GM21390 (cell line): Measurements from ENCODE around the gene NPLOC4.
"Not testable (repeated sequence)": the region's sequence is repeated elsewhere in the genome, so short reads cannot be mapped to it uniquely, and the experiment has no call there.

ENCODE experiments used
- ATAC-seq: cut with Tn5 transposase; IDR thresholded peaks from one replicate; pipeline ENCODE4 v1.9.1; 2021; ENCODE audit not compliant: unreplicated experiment

The NPLOC4 gene

DNA sequence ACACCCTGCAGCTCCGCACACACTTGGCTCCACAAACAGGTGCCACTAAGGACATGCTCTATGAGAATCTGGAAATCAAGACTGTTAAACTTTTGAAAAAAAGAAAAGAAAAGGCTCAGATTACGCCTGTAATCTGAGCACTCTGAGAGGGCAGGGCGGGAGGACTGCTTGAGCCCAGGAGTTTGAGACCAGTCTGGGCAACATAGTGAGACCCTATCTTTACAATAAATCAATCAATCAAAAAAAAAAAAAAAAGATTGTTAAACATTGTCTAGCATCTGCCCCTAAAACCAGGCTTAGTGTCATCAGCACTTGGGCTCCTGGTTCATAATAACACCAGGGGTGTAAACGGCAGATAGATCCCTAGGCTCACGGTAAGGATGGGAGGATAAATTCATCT, 47.3 kb downstream of the NPLOC4 start:
- no peak for ATAC-seq

DNA sequence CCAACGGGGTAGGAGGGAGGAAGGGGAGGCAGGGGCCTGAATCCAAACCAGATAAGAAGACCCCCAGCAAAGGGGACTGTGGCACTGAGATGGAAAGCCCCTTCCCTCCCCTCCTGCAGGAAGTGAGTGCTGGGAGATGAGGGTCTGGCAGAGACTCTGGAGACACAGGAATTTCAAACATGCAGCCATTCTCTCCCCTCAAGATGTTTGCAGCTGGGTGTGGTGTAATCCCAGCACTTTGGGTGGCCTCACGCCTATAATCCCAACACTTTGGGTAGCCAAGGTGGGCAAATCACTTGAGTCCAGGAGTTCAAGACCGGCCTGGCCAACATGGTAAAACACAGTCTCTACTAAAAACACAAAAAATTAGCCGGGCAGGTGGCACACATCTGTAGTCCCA, 50.8 kb downstream of the NPLOC4 start:
- no peak for ATAC-seq

- ATAC-seq, result not testable (repeated sequence)
Observed at GRCh38 chr17:81584771-81585170, 52.1 kb downstream of the NPLOC4 start.

DNA sequence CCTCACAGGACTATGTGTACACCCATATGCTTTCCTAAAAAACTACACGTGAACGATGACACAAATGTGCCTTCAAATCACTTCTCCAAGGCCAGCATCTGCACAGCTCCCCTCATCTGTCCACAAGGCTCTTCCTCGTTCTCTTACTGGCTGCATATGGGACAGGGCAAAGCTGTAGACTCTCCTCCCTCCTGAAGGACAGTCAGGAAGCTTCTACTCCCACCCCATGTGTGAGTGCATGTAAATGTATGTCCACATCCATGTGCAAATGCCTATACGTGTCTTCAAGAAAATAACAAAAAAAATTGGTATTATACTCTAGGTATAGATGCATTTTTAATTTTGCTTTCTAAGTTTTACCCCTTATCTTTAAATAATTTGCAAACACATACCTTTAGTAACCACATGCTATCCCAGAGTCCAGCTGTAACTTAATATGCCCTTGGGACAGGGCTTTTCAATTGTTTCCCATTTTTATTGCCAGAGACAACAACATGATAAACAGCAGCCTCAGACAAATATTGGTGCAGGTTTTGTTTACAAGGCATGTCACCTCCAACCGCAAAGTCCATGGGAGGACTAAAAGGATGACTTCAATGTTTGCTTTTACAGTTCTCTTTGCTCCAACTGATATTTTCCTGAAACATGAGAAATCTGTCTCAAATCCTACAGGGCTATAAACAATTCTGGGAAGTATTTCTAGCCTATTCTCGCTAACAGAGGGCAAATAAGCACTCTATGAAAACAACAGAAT, 53.1 kb downstream of the NPLOC4 start:
- no peak for ATAC-seq

DNA sequence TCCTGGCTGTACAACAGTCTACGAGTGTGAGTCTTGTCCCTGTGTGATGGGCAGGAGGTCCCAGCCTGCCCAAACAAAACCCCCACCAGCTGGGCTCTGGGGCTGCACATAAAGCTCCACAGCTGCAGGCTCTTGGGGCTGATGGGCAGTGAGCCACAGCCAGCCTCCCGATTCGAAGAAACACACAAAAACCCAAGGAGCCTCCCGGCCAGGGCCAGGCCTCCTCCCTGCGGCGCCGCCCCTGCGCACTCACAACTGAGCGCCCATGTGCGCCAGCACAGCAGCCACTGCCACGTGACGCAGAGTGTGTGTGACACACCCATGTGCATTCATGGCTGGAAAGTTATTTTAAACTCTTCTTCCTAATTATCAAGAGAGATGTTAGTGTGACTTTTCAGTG, 54.2 kb downstream of the NPLOC4 start:
- ATAC-seq, result no peak

DNA sequence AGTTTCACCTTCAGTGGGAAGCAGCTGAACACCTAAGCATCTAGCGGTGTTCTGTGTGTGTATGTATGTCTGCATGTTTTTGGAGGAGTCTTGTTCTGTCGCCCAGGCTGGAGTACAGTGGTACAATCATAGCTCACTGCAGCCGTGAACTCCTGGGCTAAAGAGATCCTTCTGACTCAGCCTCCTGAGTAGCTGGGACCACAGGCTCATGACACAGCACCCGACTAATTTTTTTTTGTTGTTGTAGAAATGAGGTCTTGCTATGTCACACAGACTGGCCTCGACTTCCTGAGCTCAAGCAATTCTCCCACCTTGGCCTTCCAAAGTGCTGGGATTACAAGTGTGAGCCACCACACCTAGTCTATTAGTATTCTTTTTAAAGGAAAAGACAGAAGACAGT, 54.6 kb downstream of the NPLOC4 start:
- ATAC-seq, result no peak

DNA sequence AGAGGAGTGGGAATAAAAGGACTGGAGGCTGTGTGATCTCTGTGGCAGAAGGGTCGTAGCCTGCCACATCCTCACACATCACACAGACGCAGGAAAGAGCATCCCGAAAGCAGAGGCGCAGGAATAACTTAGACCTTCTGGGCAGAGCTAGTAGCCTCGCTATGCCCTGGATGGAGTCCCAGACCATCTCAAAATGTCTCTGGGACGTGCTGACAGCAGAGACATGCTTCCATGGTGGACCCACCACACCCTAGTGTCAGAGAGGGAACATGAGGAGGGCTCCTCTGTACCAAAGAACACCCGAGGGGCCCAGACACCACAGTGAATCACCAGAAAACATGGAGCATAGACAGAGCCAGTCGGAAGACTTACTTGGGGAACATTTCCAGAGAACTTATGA, 55.2 kb downstream of the NPLOC4 start:
- no peak for ATAC-seq

- ATAC-seq, result no peak
Observed at GRCh38 chr17:81580481-81580880, 56.4 kb downstream of the NPLOC4 start.

- ATAC-seq, result no peak
Observed at GRCh38 chr17:81579821-81580321, 57.0 kb downstream of the NPLOC4 start.

DNA sequence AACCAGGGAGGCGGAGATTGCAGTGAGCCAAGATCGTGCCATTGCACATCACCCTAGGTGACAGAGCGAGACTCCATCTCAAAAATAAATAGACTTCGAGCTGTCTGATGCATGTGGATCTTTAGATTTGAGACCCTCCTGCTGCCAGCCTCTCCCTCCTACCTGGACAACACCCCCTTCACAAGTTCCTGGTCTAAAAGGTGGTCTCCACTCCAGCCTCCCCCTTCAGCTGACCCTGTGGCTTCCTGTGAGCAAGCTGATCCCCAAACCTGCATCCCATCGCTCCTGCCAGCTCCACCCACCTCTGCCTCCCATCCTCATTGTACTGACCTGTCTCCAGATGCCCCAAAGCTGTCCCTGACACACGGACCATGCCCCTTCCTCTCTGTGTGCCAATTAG, 57.6 kb downstream of the NPLOC4 start:
- no peak for ATAC-seq

DNA sequence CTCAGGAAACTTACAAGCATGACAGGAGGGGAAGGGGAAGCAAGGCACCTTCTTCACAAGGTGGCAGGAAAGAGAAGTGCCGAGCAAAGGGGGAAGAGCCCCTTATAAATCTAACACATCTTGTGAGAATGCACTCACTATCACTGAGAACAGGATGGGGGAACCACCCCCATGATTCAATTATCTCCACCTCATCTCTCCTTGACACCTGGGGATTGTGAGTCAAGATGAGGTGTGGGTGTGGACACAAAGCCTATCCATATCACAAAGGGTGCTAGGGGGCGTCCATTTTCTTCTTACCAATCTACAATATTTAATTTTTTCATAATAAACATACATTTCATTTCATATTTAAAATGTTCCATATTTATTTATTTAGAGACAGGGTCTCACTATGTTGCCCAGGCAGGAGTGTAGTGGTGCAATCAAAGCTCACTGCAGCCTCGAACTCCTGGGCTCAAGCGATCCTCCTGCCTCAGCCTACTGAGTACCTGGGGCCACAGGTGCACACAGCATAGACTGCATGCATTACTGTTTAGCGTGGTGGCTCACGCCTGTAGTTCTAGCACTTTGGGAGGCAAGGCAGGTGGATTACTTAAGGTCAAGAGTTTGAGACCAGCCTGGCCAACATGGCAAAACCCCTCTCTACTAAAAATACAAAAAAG, 58.2 kb downstream of the NPLOC4 start:
- no peak for ATAC-seq

DNA sequence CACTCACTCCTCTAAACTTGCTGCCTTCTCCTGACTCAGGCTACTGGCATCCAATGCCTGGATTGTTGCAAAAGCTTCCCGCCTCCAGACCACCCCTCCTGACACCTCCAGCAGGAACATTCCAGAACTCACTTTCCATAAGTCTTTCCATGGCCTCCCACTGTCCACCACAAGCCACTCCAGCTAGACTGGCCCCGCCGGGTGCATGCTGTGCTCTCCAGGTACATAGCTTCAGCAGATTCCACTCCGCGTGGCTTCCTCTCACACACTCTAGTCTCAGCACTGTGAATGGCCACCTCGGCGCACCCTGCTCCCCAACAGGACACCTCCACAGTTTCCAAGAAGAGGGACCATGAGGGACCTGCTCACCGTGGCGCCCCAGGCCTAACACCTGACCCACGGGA, 58.9 kb downstream of the NPLOC4 start:
- no peak for ATAC-seq

DNA sequence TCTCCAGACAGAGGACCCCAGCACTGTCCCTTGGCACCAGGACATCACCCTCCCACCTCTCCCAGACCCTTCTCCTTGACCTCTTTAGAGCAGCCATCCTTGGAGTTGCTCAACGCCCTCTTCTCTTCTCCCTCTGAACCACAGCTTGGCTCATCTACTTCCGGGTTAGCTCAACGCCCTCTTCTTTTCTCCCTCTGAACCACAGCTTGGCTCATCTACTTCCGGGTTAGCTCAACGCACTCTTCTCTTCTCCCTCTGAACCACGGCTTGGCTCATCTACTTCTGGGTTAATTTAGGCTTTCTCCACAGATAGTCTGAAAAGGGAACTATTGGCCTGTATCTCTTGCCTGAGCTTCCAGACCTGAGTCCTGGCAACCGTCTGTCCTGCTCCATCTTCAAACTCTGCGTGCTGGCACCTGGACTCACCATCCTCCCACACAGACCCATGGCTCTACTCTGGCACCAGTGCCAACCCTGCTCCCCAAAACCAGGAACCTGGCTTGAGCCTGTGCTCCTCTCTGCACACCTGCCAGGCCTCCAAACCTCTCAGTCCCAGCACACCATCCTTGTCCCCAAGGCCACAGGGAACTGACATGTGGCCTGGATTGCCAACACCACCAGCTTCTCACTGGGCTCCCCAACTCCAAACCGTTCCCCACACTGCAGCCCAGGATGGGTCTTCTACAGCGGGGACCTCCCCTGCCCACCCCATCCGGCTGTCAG, 59.5 kb downstream of the NPLOC4 start:
- ATAC-seq, result no peak

DNA sequence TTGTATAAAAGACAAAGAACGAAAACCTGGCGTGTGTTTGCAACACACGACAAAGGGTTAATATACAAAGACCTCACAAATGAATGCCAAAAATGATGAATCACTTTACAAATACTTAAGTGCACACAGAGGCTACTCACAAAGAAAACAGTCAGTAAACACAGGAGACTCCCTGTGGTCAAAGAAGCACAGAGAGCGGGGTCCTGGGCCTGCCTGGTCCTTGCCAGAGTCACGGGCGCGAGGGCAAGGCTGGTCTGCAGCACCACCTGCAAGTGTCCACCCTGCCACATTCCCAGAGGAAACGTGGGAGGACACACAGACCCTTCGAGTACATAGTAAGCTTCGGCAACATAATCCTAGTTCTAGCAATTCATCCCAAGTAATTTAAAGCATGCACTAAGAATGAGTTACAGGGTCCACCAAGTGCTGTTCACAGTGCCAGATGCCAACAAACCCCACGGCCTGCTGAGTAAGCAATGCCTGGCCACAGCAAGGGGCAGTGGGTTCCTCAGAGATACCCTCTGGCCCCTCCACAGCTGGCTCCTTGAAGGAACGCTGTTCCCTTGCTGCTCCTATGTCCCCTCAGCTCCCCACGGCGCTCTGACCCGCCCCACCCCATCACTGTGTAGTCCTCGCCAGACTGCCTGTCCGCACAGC, 60.2 kb downstream of the NPLOC4 start:
- no peak for ATAC-seq

DNA sequence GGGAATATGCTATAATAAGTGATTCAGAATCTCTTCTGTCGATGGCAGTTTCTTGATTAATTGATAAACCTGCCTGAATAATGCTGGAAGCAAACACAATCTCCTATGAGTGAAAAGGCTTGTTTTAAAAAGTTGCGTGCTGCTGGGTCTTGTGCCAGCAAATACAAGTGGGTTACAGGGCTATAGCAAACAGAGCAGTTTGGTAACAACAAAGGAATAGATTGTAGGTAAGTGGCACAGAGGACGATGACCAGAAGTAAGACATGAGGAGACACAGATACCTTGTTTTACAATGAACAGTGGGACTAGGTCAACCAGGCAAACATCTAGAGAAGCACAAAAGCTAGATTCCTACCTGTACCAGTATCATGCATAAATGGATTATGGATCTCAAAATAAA, 61.1 kb downstream of the NPLOC4 start:
- ATAC-seq, result no peak

DNA sequence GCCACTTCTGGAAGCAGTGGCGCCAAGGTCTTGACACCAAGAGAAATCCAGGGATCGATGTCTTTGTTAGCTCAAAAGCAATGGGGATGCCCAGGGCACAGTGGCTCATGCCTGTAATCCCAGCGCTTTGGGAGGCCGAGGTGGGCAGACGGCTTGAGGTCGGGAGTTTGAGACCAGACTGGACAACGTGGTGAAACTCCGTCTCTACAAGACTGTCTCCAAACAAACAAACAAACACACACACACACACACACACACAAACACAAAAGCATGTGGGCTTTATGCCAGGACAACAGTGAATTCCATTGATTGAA, 62.3 kb downstream of the NPLOC4 start:
- no peak for ATAC-seq

- ATAC-seq, result no peak
Observed at GRCh38 chr17:81573794-81574642, 62.9 kb downstream of the NPLOC4 start.

GRCh38 chr17:81572563-81573168, 64.2 kb downstream of the NPLOC4 start:
- ATAC-seq, result no peak

GRCh38 chr17:81570964-81571363, 65.9 kb downstream of the NPLOC4 start:
- no peak for ATAC-seq

- no peak for ATAC-seq
Observed at GRCh38 chr17:81569986-81570514, 66.9 kb downstream of the NPLOC4 start.
